IPS-15b (cell line): Measurements from ENCODE around the gene NPB.
"Not testable (repeated sequence)": the region's sequence is repeated elsewhere in the genome, so short reads cannot be mapped to it uniquely, and the experiment has no call there.

ENCODE experiments used
- H3K27me3 ChIP-seq: one replicate; pipeline ENCODE4 v1.6.1; 2013; ENCODE audit warnings: low read length; ENCODE audit not compliant: control insufficient read depth, insufficient read depth
- H3K36me3 ChIP-seq: one replicate; pipeline ENCODE4 v1.6.1; 2013; ENCODE audit warnings: low read length; ENCODE audit not compliant: control insufficient read depth, insufficient read depth
- H3K4me1 ChIP-seq: one replicate; pipeline ENCODE4 v1.6.1; 2013; ENCODE audit warnings: mild to moderate bottlenecking, low read length; ENCODE audit not compliant: control insufficient read depth, insufficient read depth
- H3K4me3 ChIP-seq: one replicate; pipeline ENCODE4 v1.5.1; 2013; ENCODE audit warnings: low read depth, low read length
- H3K9ac ChIP-seq: one replicate; pipeline ENCODE4 v1.6.1; 2013; ENCODE audit warnings: low read depth, mild to moderate bottlenecking, low read length
- H3K9me3 ChIP-seq: one replicate; pipeline ENCODE4 v1.6.1; 2013; ENCODE audit warnings: mild to moderate bottlenecking, low read length; ENCODE audit not compliant: control insufficient read depth, insufficient read depth

NPB gene

DNA sequence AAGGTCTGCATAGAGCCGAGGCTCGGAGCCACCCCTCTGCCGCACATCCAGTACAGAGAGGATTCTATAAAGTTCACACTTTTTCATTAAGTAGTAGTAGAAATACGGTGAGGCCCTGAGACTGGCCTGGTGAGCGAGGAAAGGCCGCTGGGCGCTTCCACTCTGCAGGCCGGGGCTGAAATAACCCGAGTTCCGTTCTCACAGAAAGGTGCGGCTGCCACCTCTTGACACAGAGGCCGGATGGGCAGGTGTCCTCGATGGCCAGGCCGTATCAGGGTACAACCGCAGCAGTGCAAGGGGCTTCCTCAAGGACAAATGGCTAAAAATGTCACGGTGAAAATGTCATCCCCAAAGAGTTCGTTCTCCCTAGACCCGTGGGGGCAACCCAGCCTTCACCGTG lies 9.9 kb downstream of the NPB start:
- H3K36me3 ChIP-seq = peaks cover 53% of the 10 kb centered on the region
- H3K4me3 ChIP-seq = no peak overlapping the region
- H3K9ac ChIP-seq = no peak overlapping the region
- peaks cover 6% of the 10 kb centered on the region for H3K27me3 ChIP-seq
- H3K4me1 ChIP-seq = peaks cover 3% of the 10 kb centered on the region
- no peaks in the 10 kb centered on the region for H3K9me3 ChIP-seq

DNA sequence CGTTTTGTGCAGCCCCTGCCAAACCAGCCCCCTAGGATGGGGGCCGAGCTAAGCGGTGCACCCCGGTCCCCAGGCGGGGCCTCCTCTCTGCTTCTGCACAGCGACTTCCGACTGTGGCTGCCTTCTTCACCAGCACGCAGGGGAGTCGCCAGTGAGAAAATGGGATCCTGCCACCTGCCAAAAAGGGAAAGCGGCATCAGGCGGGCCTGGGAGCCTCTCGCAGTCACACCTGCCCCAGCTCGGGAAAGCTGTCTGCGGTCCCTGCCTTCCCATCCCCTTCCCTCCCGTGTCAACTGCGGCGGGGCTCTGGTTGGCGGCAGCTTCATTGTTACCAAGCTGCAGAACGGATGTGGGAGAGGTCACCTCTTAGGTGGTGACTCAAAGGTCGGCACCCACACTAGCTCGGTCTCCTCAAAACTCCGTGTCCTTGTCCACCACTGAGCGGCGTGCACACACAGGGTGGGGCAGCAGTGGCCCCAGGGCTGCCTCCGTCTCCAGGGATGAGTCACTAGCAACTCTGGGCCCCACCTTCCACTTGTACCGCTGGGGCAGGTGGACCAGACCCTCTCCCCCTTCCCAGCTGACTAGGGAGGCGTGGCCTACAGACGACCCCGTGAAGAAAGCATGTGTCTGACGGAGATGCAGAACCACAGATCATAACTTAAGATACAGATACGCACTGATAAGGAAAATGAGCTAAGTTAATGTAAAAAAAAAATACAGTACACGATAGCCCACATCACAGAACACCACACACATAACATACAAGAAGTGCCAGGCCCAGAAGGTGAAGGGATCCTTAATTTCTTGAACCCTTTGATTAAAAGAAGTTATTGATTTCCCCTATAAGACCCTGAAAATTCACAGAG lies 10.6 kb downstream of the NPB start:
- Histone ChIP-seq H3K4me1 (peaks cover 6% of the 10 kb centered on the region), H3K36me3 (peaks cover 46% of the 10 kb centered on the region), H3K9ac (no peak overlapping the region), H3K4me3 (no peak overlapping the region), H3K27me3 (peaks cover 6% of the 10 kb centered on the region), H3K9me3 (no peaks in the 10 kb centered on the region)

DNA sequence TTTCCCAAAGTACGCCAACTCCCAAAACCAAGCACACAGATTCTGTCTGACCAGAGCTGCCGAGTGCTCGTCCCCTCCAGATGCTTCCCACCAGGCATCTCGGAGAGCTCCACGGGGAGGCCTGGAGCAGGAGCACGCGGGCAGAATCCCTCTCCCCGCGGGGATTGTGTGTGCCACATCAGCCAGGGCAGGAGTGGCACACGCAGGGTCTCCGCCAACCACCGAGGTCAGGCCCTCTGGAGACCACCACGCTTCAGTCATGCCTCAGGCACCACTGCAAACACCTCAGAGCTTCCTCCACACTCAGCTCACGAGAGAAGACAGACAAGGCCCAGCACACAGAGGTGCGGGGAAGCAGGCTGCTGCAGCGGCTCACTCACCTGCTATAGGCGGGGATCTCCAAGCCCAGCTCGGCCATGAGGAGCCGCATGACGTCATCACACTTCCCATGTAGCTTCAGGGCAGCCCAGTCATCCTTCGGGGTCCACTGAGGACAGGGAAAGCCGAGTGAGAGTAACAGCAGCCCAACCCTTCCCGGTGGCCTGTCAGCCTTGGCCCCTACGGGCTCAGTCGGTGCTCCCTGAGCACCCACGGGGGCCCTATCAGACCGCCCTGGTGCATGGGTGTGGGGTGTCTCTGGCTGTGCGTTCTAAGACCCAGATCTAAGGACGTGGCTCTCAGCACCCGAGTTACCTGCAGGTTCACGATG lies 11.5 kb downstream of the NPB start:
- Histone ChIP-seq H3K4me3 (no peak overlapping the region), H3K4me1 (peaks cover 6% of the 10 kb centered on the region), H3K9ac (no peak overlapping the region), H3K27me3 (peaks cover 6% of the 10 kb centered on the region), H3K9me3 (no peaks in the 10 kb centered on the region), H3K36me3 (peaks cover 39% of the 10 kb centered on the region)

DNA sequence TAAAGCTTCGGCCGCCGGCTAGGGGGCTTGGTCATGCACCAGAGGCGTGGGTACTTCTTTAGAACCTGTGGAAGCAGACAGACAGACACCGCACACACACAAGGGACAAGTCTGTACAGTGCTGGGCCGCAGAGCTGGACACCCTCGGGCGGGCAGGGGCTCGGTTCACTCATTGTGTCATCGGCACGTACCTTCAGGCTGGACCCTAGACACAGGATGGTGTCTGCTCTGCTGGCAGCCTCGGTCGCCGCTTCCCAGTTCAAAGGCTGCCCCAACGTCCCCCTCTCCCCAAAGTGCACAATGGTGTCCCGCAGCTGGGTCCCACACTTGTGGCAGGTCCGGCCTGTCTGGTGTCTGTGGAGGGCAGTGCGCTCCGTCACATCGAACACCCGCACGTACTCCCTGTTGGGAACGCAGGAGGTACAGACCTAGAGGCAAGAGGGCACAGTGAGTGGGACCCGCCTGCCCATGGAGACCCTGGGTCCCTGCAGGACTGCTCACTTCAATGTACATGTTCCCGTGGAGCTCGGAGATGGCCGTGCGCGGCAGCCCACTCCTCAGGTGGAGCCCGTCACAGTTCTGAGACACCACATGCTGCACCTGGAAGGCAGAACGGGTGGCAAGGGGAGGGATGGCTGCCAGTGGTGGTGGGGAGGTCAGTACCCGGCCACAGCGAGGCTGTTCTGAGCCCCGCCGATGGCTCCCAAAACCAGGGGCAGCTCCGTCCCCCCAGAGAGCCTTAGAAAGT lies 12.2 kb downstream of the NPB start:
- no peak overlapping the region for H3K4me3 ChIP-seq
- no peaks in the 10 kb centered on the region for H3K9me3 ChIP-seq
- H3K4me1 ChIP-seq = peaks cover 6% of the 10 kb centered on the region
- H3K27me3 ChIP-seq = peaks cover 6% of the 10 kb centered on the region
- H3K9ac ChIP-seq = no peak overlapping the region
- H3K36me3 ChIP-seq = peaks cover 41% of the 10 kb centered on the region

DNA sequence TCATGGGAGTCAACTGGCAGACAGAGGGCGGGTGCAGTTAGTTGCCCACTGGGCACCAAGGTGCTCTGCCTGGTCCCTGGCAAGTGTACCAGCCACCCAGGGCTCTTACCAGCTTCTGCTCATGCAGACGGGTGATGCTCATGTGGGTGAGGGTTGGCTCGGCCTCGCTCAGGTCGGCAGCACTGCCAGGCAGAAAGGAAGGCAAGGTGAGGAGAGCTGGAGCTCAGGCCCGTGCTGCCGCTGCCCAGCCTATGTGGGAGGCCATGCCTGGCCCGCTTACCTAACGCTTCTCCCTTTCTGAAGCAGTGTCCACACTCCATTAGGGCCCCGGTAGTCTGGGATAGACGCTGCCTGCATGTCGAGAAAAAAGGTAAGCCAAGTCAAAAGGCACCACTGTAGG lies 13.3 kb downstream of the NPB start:
- H3K4me1 ChIP-seq = peaks cover 6% of the 10 kb centered on the region
- peaks cover 48% of the 10 kb centered on the region for H3K36me3 ChIP-seq
- H3K9me3 ChIP-seq = no peaks in the 10 kb centered on the region
- no peak overlapping the region for H3K4me3 ChIP-seq
- peaks cover 2% of the 10 kb centered on the region for H3K27me3 ChIP-seq
- H3K9ac ChIP-seq = no peak overlapping the region

DNA sequence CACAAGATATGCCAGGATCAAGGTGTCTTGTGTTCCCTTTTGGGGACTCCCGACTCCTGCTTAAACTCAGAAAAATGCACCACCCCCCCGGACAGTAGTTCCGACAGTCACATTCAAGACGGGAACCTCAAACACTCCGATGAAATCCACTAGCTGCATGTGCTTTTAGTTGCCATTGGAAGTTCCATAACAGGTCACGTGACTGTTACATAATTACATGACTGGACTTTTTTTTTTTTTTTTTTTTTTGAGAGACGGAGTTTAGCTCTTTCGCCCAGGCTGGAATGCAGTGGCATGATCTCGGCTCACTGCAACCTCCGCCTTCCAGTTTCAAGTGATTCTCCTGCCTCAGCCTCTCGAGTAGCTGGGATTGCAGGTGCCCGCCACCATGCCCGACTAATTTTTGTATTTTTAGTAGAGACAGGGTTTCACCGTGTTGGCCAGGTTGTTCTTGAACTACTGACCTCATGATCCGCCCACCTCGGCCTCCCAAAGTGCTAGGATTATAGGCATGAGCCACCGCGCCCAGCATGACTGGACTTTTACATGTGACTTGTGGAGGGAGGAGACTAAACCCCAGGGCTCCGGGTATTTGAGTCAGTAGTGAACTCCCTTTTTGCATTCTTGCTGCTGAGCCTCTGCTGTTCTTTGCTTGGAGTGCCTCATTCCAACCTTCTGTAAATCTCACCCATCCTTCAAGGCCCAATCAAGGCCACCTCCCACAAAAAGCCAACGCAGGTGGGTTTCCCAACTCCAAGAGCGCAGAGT lies 14.4 kb downstream of the NPB start:
- Histone ChIP-seq H3K36me3 (peaks cover 58% of the 10 kb centered on the region), H3K4me1 (peaks cover 6% of the 10 kb centered on the region), H3K9me3 (no peaks in the 10 kb centered on the region), H3K9ac (no peak overlapping the region), H3K27me3 (no peaks in the 10 kb centered on the region), H3K4me3 (no peak overlapping the region)

DNA sequence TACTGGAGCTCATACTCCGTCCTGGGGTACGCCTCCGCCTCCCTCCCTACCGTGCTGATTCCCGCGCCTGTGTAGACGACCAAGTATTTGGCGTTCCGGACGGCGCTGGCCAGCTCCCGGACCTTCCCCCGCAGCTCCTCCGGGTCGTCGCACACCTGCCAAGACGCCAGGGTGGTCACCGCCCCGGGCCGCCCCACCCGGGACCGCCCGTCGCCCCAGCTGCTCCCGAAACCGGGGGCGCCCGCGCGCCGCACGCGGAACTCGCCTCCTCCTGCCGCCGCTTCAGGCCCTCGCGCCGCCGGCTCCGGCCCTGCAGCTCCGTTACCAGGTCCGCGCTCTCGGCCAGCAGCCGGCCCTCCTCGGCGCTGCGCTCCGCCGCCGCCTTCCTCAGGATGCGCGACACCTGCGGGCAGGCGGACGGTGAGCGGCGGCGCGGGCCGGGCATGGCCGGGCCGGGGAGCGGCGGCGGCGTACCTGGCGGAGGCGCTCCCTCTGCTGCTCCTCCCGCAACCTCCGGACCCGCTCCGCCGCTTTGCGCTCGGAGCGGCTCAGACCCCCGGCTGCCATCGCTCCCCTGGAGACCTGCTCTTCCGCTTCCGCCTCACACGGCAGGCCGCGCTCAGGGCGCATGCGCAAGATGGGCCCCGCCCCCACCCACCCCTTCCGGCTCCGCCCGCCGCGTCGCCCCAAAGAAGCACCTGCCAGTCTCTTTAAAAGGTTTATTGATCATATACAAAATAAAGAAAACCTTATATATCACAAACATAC lies 15.7 kb downstream of the NPB start, which contains the start of gene SIRT7:
TSS of gene SIRT7 (minus strand) at position 612 of the 768 bp plus-strand sequence. CDS start at position 567, 45 bp downstream.
- Histone ChIP-seq H3K4me3 (peak within 1 kb of the TSS; percentile 63), H3K9me3 (no peaks in the 10 kb centered on the region), H3K36me3 (peaks cover 60% of the 10 kb centered on the region), H3K9ac (peak within 1 kb of the TSS; percentile 68), H3K4me1 (peaks cover 6% of the 10 kb centered on the region), H3K27me3 (no peaks in the 10 kb centered on the region)

DNA sequence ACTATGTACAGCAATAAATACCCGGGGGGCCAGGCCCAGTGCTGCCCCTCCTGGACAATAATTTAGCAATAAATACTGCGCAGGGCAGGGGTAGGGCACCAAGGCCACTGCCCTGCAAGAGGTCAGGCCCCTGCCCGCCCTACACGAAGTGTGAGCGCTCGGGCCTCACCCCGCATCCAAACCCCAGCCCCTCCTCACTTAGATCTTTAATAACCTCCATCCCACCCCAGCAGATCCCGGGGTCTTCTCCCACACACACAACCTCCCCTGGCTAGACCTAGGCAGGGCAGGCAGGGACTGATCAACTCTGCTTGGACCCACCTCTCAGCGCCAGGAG lies 16.3 kb downstream of the NPB start:
- H3K9ac ChIP-seq, H3K4me1 ChIP-seq: not testable (repeated sequence)

DNA sequence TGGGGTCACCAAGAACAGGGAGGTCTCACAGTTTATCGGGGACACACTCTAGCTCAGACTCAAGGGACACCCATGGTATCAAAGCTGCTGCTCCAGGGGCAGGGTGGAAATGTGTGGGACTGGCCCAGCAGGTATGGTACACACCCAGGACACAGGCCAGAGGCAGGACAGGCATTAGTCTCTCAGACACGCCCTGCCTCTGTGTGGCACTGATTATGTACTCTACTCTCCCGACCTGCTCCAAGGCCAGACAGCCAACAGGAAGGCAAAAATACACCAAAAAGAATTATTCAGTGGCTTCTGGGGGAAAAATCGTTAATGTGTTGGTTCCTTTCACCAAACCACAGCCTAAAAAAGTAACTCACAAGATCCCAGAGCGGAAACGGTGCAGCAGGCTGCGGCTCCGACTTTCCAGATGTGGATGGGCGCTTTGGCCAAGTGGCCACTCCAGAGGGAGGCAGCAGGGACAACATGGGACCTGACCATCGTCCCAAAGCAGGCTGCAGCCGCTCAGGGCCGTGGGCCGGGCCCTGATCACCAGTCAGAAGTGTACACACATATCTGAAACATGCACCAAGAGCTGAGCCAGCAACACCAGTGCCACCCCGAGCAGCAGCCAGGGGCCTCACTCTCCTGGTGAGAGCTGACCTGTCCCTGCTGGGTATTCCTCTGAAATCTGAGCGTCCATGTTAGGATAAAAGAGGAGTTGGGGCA lies 17.0 kb downstream of the NPB start:
- Histone ChIP-seq H3K36me3 (peaks cover 51% of the 10 kb centered on the region), H3K27me3 (no peaks in the 10 kb centered on the region), H3K4me3 (no peak overlapping the region), H3K4me1 (peaks cover 6% of the 10 kb centered on the region), H3K9me3 (no peaks in the 10 kb centered on the region), H3K9ac (no peak overlapping the region)

More for the DNA sequence above, 16.3 kb downstream of the NPB start:
- not testable (repeated sequence) for H3K27me3 ChIP-seq, H3K9me3 ChIP-seq, H3K4me3 ChIP-seq
- H3K36me3 ChIP-seq = peaks cover 58% of the 10 kb centered on the region
